D721Med (cell line): ENCODE results near the gene DNAJC8.

Experiments
- DNase-seq: peaks from one replicate; pipeline ENCODE4 v3.0.0; 2011; ENCODE audit warnings: low spot score; ENCODE audit not compliant: insufficient read length
- FAIRE-seq: peaks from 2 replicates; lab custom pipeline; 2011; peaks lifted over from hg19 to GRCh38; lab: Jason Lieb, UNC
- CTCF ChIP-seq: IDR thresholded peaks from 2 replicates; pipeline ENCODE4 v1.5.1; 2012; ENCODE audit warnings: mild to moderate bottlenecking, control low read depth; ENCODE audit not compliant: insufficient read depth; ENCODE audit errors: missing control alignments

DNAJC8 gene

GRCh38 chr1:28200234-28200873, 32.5 kb downstream of the DNAJC8 start:
- FAIRE-seq, result no peak
- no peak for TF ChIP-seq CTCF
- DNase-seq, result no peak

- TF ChIP-seq CTCF, result no peak
- FAIRE-seq, result no peak
- no peak for DNase-seq
Measured at GRCh38 chr1:28199328-28200233, 33.2 kb downstream of the DNAJC8 start.

- no peak for TF ChIP-seq CTCF
- no peak for DNase-seq
- no peak for FAIRE-seq
Measured at GRCh38 chr1:28197682-28198415, 35.0 kb downstream of the DNAJC8 start.

- FAIRE-seq (no peak), DNase-seq (no peak)
- TF ChIP-seq CTCF, result no peak
Measured at GRCh38 chr1:28196330-28196729, 36.5 kb downstream of the DNAJC8 start.

- DNase-seq (no peak), FAIRE-seq (no peak)
- TF ChIP-seq CTCF, result no peak
Measured at GRCh38 chr1:28195780-28196179, 37.0 kb downstream of the DNAJC8 start.

- DNase-seq, result no peak
- FAIRE-seq, result no peak
- no peak for TF ChIP-seq CTCF
Measured at GRCh38 chr1:28194326-28195035, 38.3 kb downstream of the DNAJC8 start.
